ENCODE results near the gene MKNK2. TPM values are rescaled to one million over a fixed set of nuclear protein-coding genes. Genes with fewer than 3 reads are reported as not detected.

Gene MKNK2
- total and polyA plus RNA-seq, 2 donors (not counting 3 experiments of a cell fraction or from before 2014, with no cell fraction given): 65.1 to 86.1 TPM

GRCh38 chr19:2048959-2049740, 1.9 kb downstream of the MKNK2 start:
- no peaks in the 10 kb centered on the region for H4K20me1 ChIP-seq (replicated peaks; ENCODE audit: control insufficient read depth, extremely low read depth, insufficient read depth, low read length)
- FAIRE-seq: no peak

More at GRCh38 chr19:2048959-2049740, 1.9 kb downstream of the MKNK2 start:
- TF ChIP-seq JUN (IDR thresholded peaks at IDR 0.05; ENCODE audit: borderline replicate concordance, insufficient read depth, insufficient read length, low read depth): no peak
- TF ChIP-seq POLR2AphosphoS5 (IDR thresholded peaks at IDR 0.05; ENCODE audit: insufficient read depth, low read depth, low read length): no peak
- no peak for TF ChIP-seq POLR2A (IDR thresholded peaks at IDR 0.05; ENCODE audit: low read depth, low read length)
- TF ChIP-seq GATA2 (IDR thresholded peaks at IDR 0.05; ENCODE audit: insufficient read depth, insufficient read length, low read depth, low read length): no peak
- no peak for TF ChIP-seq FOS (IDR thresholded peaks at IDR 0.05; ENCODE audit: borderline replicate concordance, insufficient read depth, low read length)
- TF ChIP-seq EZH2 (IDR thresholded peaks at IDR 0.05; ENCODE audit: borderline replicate concordance, low read depth, low read length, severe bottlenecking): no peak
- TF ChIP-seq CTCF (IDR thresholded peaks at IDR 0.05; ENCODE audit: extremely low read depth in 1 of 2, insufficient read depth in 1 of 2, low read depth in 1 of 2, low read length in 2 of 2): no peak
- TF ChIP-seq, protein P1, sequence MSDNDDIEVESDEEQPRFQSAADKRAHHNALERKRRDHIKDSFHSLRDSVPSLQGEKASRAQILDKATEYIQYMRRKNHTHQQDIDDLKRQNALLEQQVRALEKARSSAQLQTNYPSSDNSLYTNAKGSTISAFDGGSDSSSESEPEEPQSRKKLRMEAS (IDR thresholded peaks at IDR 0.05; ENCODE audit: insufficient read depth, insufficient read length): no peak
- TF ChIP-seq MYC (IDR thresholded peaks at IDR 0.05; ENCODE audit: low read depth, low read length): no peak
- no TSS peak for BruUV-seq (replicated peaks)
- no peak overlapping the region for H3K27ac ChIP-seq (ENCODE audit: insufficient read depth, low read depth, low read length)
- no peaks in the 10 kb centered on the region for H3K9me3 ChIP-seq (replicated peaks; ENCODE audit: control insufficient read depth, insufficient read depth, low read length)
- peak overlapping the region; percentile 36 for H3K9ac ChIP-seq (replicated peaks; ENCODE audit: extremely low read depth, insufficient read depth, low read length)
- no peaks in the 10 kb centered on the region for H3K27me3 ChIP-seq (ENCODE audit: control insufficient read depth in 2 of 2, insufficient read depth in 2 of 2, low read length in 2 of 2)
- DNase-seq (ENCODE audit: low read depth, low spot score): no peak
- intact Hi-C loops (cut with micrococcal nuclease) (no loop called here), dilution Hi-C loops (cut with MboI; ENCODE audit: extremely low pct_ligation_motif_present, low sequenced_read_pairs) (no loop called here)
- POLR2A ChIA-PET: no interaction called here
- H2AFZ ChIP-seq (ENCODE audit: low read depth, low read length): no peak overlapping the region
- H3K36me3 ChIP-seq (ENCODE audit: control insufficient read depth in 2 of 2, extremely low read depth in 1 of 2, insufficient read depth in 2 of 2, low read length in 2 of 2): peaks cover 4 to 14% of the 10 kb centered on the region in 2 experiments
- CTCF ChIA-PET: interaction anchor here (0.9 to 2.6 kb wide), 5 partner anchors 9 to 29 kb away, joined by 3 to 11 read pairs (median 3); no protein-coding TSS in a partner anchor
- H3K79me2 ChIP-seq (ENCODE audit: control insufficient read depth, insufficient read depth, low read length): peaks cover 47% of the 10 kb centered on the region
- no peaks in the 10 kb centered on the region for H3K9me1 ChIP-seq (replicated peaks; ENCODE audit: control insufficient read depth, extremely low read depth, insufficient read depth, low read length)
- peak overlapping the region in 2 of 3 experiments; percentile 81 for H3K4me3 ChIP-seq (replicated peaks in 1 of 3; ENCODE audit: insufficient read depth in 1 of 3, low read depth in 1 of 3, low read length in 3 of 3)
- H3K4me1 ChIP-seq (ENCODE audit: control insufficient read depth, extremely low read depth, insufficient read depth, low read length): peaks cover 29% of the 10 kb centered on the region
- peak overlapping the region; percentile 82 for H3K4me2 ChIP-seq (ENCODE audit: insufficient read depth, low read length)

Measured in endothelial cell of umbilical vein (primary cell).